Left lung (tissue), 10 donors: ENCODE results near the gene NIN. TPM values are rescaled to one million over a fixed set of nuclear protein-coding genes. Genes with fewer than 3 reads are reported as not detected.

Experiments
- ATAC-seq: fragments of 200-7000 bp; cut with Tn5 transposase; one replicate; pipeline ENCODE4 v1.9.1; 2020; ENCODE audit warnings: moderate library complexity
- DNase-seq, 4 donors: peaks; one replicate each; pipeline ENCODE4 v3.0.0-alpha.2; 2013 to 2020
- H3K27ac ChIP-seq, 2 donors: fragments of 200-600 bp; sonication (generic) in 1 of 2; one replicate each; pipeline versions ENCODE4 v1.5.0 to v1.8.0; 2020 to 2021
- H3K27me3 ChIP-seq, 2 donors: fragments of 200-600 bp; sonication (generic) in 1 of 2; one replicate each; pipeline versions ENCODE4 v1.5.0 to v1.8.0; 2020 to 2021
- H3K36me3 ChIP-seq, 2 donors: fragments of 200-600 bp; sonication (generic) in 1 of 2; one replicate each; pipeline versions ENCODE4 v1.5.0 to v1.8.0; 2020 to 2021
- H3K4me1 ChIP-seq, 2 donors: fragments of 200-600 bp; one replicate each; pipeline ENCODE4 v1.8.0; 2021
- H3K4me3 ChIP-seq, 2 donors: fragments of 200-600 bp; sonication (generic) in 1 of 2; one replicate each; pipeline versions ENCODE4 v1.5.0 to v1.8.0; 2020 to 2021; ENCODE audit warnings: mild to moderate bottlenecking in 1 of 2
- H3K9me3 ChIP-seq, 2 donors: fragments of 200-600 bp; sonication (generic) in 1 of 2; one replicate each; pipeline versions ENCODE4 v1.5.0 to v1.8.0; 2020 to 2021
- CTCF ChIP-seq, 2 donors: fragments of 200-600 bp; sonication (generic) in 1 of 2; IDR thresholded peaks; one replicate each; pipeline versions ENCODE4 v1.5.0 to v1.8.0; 2021; ENCODE audit warnings: antibody characterized with exemption in 2 of 2
- intact Hi-C, 2 donors: fragments of 100-400 bp; cut with DNase I; formaldehyde crosslinking; loops; one replicate each; pipeline versions ENCODE4 v1.11.2 to v1.14.2; 2022
- polyA plus RNA-seq, 6 donors: library from polyadenylated mRNA; unstranded; fragments of 120-200 nt; gene quantifications; one replicate each; pipeline ENCODE4 v1.2.1, GENCODE V29; 2013; ENCODE audit not compliant: insufficient read length in 6 of 6
- total RNA-seq, 2 donors: library from RNA; stranded (reverse); fragmentation: NEBNext Ultra II Directional; extraction: Animal tissue kit (Norgen Biotek cat#: 25700); gene quantifications; one replicate each; pipeline ENCODE4 v1.2.1, GENCODE V29; 2021
- donor health status: DM: no; HTN: yes; CAD: no.
- donor health status: DM: no; HTN: no; CAD: no.

The NIN gene
- total and polyA plus RNA-seq, 8 donors: 25.2 to 49.6 (median 29.5) TPM

- no peaks in the 10 kb centered on the region for H3K4me1 ChIP-seq
- no peaks in the 10 kb centered on the region for H3K27me3 ChIP-seq
- ATAC-seq: peak; percentile 22
- peaks cover 0 to 97% of the 10 kb centered on the region in 2 donors for H3K36me3 ChIP-seq
- DNase-seq: no peak
- no peak overlapping the region for H3K4me3 ChIP-seq
- intact Hi-C loops: no loop called here
- H3K27ac ChIP-seq: no peak overlapping the region
- no peaks in the 10 kb centered on the region for H3K9me3 ChIP-seq
- no peak for TF ChIP-seq CTCF (IDR thresholded peaks at IDR 0.05)
Measured at GRCh38 chr14:50733494-50733893, 97.5 kb downstream of the NIN start.

GRCh38 chr14:50728836-50729235 lies 102.1 kb downstream of the NIN start:
- Histone ChIP-seq H3K4me1 (no peaks in the 10 kb centered on the region), H3K9me3 (no peaks in the 10 kb centered on the region), H3K4me3 (no peak overlapping the region), H3K27ac (no peak overlapping the region), H3K27me3 (no peaks in the 10 kb centered on the region), H3K36me3 (peaks cover 0 to 94% of the 10 kb centered on the region in 2 donors)
- no peak for TF ChIP-seq CTCF (IDR thresholded peaks at IDR 0.05)
- intact Hi-C loops: no loop called here
- ATAC-seq (no peak), DNase-seq (no peak)

GRCh38 chr14:50726372-50727107 lies 104.4 kb downstream of the NIN start:
- no peaks in the 10 kb centered on the region for H3K9me3 ChIP-seq
- H3K27me3 ChIP-seq: no peaks in the 10 kb centered on the region
- DNase-seq (no peak), ATAC-seq (no peak)
- peaks cover 0 to 94% of the 10 kb centered on the region in 2 donors for H3K36me3 ChIP-seq
- H3K4me1 ChIP-seq: no peaks in the 10 kb centered on the region
- no peak overlapping the region for H3K27ac ChIP-seq
- no peak overlapping the region for H3K4me3 ChIP-seq
- TF ChIP-seq CTCF (IDR thresholded peaks at IDR 0.05): no peak
- intact Hi-C loops: no loop called here

- Histone ChIP-seq H3K4me3 (no peak overlapping the region), H3K4me1 (no peaks in the 10 kb centered on the region), H3K36me3 (peaks cover 0 to 89% of the 10 kb centered on the region in 2 donors), H3K9me3 (no peaks in the 10 kb centered on the region), H3K27ac (no peak overlapping the region), H3K27me3 (no peaks in the 10 kb centered on the region)
- intact Hi-C loops: no loop called here
- ATAC-seq: no peak
- DNase-seq: no peak
- no peak for TF ChIP-seq CTCF (IDR thresholded peaks at IDR 0.05)
Measured at GRCh38 chr14:50725761-50726160, 105.2 kb downstream of the NIN start.

GRCh38 chr14:50719911-50720759 lies 110.8 kb downstream of the NIN start:
- no peak for TF ChIP-seq CTCF (IDR thresholded peaks at IDR 0.05)
- Histone ChIP-seq H3K4me1 (no peaks in the 10 kb centered on the region), H3K36me3 (peaks cover 0 to 38% of the 10 kb centered on the region in 2 donors), H3K27ac (no peak overlapping the region), H3K9me3 (no peaks in the 10 kb centered on the region), H3K4me3 (no peak overlapping the region), H3K27me3 (no peaks in the 10 kb centered on the region)
- ATAC-seq (no peak), DNase-seq (no peak)
- intact Hi-C loops: no loop called here
